GM12878 (cell line): ENCODE data around the gene PAPPA. TPM values are rescaled to one million over a fixed set of nuclear protein-coding genes. Genes with fewer than 3 reads are reported as not detected.

Experiments used
- ATAC-seq: fragments of 200-7000 bp; cut with Tn5 transposase; 3 replicates; pipeline ENCODE4 v1.9.1; 2020; ENCODE audit warnings: mild to moderate bottlenecking, moderate library complexity
- BruUV-seq: library from RNA; stranded (reverse); fragments of 400-500 nt; replicated peaks from 2 replicates; lab custom pipeline; 2021; lab: Mats Ljungman, UMichigan
- CTCF ChIA-PET: fragments of 300-600 bp; sonication (Branson Sonifier 250); formaldehyde crosslinking; extraction: SDS; loops from one replicate; lab custom pipeline; 2021; ENCODE audit warnings: inconsistent platforms; lab: Yijun Ruan, JAX
- POLR2A ChIA-PET: fragments of 350-600 bp; formaldehyde crosslinking; extraction: SDS; loops from one replicate; lab custom pipeline; 2021; ENCODE audit warnings: inconsistent platforms; lab: Charles Lee
- RAD21 ChIA-PET: fragments of 300-600 bp; sonication (Branson Sonifier 250); formaldehyde crosslinking; loops from one replicate; lab custom pipeline; 2023; ENCODE audit warnings: antibody characterized with exemption; ENCODE audit not compliant: unreplicated experiment; lab: Charles Lee
- SMC1A ChIA-PET: fragments of 300-600 bp; sonication (Branson Sonifier 250); formaldehyde crosslinking; loops from one replicate; lab custom pipeline; 2023; ENCODE audit not compliant: unreplicated experiment, uncharacterized antibody; lab: Charles Lee
- DNase-seq: peaks from one replicate; pipeline ENCODE4 v3.0.0-alpha.2; 2011; ENCODE audit warnings: low read depth, low spot score
- FAIRE-seq: peaks from 3 replicates; lab custom pipeline; 2011; peaks lifted over from hg19 to GRCh38; lab: Jason Lieb, UNC
- H2AFZ ChIP-seq: 2 replicates; pipeline ENCODE4 v1.6.0; 2011; ENCODE audit warnings: low read depth, low read length, control low read depth; ENCODE audit not compliant: control insufficient read depth
- H3K27ac ChIP-seq: 2 replicates; pipeline ENCODE4 v1.5.1; 2011; ENCODE audit warnings: control low read depth; ENCODE audit not compliant: control insufficient read depth, insufficient read depth
- H3K27me3 ChIP-seq, 2 experiments: replicated peaks in 1 of 2; 2 replicates each; pipeline versions ENCODE4 v1.6.0 to v1.6.1; 2011; ENCODE audit warnings: low read length in 1 of 2; ENCODE audit not compliant: control insufficient read depth in 2 of 2, insufficient read depth in 2 of 2
- H3K36me3 ChIP-seq, 2 experiments: 2 replicates each; pipeline ENCODE4 v1.5.1; 2011; ENCODE audit warnings: low read length in 1 of 2; ENCODE audit not compliant: control insufficient read depth in 2 of 2, insufficient read depth in 2 of 2
- H3K4me1 ChIP-seq: 2 replicates; pipeline ENCODE4 v1.6.1; 2011; ENCODE audit warnings: mild to moderate bottlenecking, low read length, moderate library complexity, mixed read lengths; ENCODE audit not compliant: control insufficient read depth, insufficient read depth
- H3K4me2 ChIP-seq: 2 replicates; pipeline ENCODE4 v1.6.0; 2011; ENCODE audit warnings: control low read depth; ENCODE audit not compliant: control insufficient read depth, insufficient read depth
- H3K4me3 ChIP-seq: fragments of 200-600 bp; sonication (generic); 2 replicates; pipeline ENCODE4 v1.5.1; 2016
- H3K79me2 ChIP-seq: 2 replicates; pipeline ENCODE4 v1.6.0; 2011; ENCODE audit warnings: low read length; ENCODE audit not compliant: control insufficient read depth, insufficient read depth
- H3K9ac ChIP-seq: 2 replicates; pipeline ENCODE4 v1.8.0; 2011; ENCODE audit warnings: low read length, control low read depth, mixed read lengths; ENCODE audit not compliant: control insufficient read depth, insufficient read depth
- H3K9me3 ChIP-seq: replicated peaks from 3 replicates; pipeline ENCODE4 v1.5.1; 2011; ENCODE audit warnings: mild to moderate bottlenecking, low read length; ENCODE audit not compliant: control insufficient read depth, insufficient read depth
- H4K20me1 ChIP-seq: 2 replicates; pipeline ENCODE4 v1.6.0; 2011; ENCODE audit not compliant: control insufficient read depth, insufficient read depth
- BHLHE40 ChIP-seq, 2 experiments: fragments of 450-650 bp in 1 of 2; IDR thresholded peaks; 2 replicates each; pipeline ENCODE4 v1.6.1; 2011 to 2017; ENCODE audit warnings: low read depth in 2 of 2, borderline replicate concordance in 1 of 2, improper control_type of control experiment in 1 of 2, low read length in 1 of 2, mild to moderate bottlenecking in 1 of 2
- BRCA1 ChIP-seq: IDR thresholded peaks from 2 replicates; pipeline ENCODE4 v1.6.1; 2011; ENCODE audit warnings: low read depth, low read length, improper control_type of control experiment
- CREM ChIP-seq: IDR thresholded peaks from 2 replicates; pipeline ENCODE4 v1.6.1; 2014; ENCODE audit warnings: antibody characterized with exemption, low read depth
- EP300 ChIP-seq, 2 experiments: fragments of 150-350 bp in 1 of 2; IDR thresholded peaks; 2 replicates each; pipeline ENCODE4 v1.6.1; 2011 to 2012; ENCODE audit warnings: low read depth in 2 of 2, low read length in 2 of 2, borderline replicate concordance in 1 of 2, improper control_type of control experiment in 1 of 2, inconsistent platforms in 1 of 2; ENCODE audit not compliant: control insufficient read depth in 1 of 2
- NFIC ChIP-seq: IDR thresholded peaks from 2 replicates; pipeline ENCODE4 v1.6.1; 2012; ENCODE audit warnings: low read depth, mild to moderate bottlenecking, inconsistent platforms, low read length, moderate library complexity
- RAD21 ChIP-seq: IDR thresholded peaks from 2 replicates; pipeline ENCODE4 v1.6.1; 2011; ENCODE audit warnings: mild to moderate bottlenecking, low read depth, low read length, moderate library complexity; ENCODE audit not compliant: insufficient read depth
- RAD51 ChIP-seq: fragments of 450-650 bp; IDR thresholded peaks from 2 replicates; pipeline ENCODE4 v1.6.1; 2016; ENCODE audit warnings: moderate library complexity, mild to moderate bottlenecking, inconsistent platforms
- SREBF1 ChIP-seq: IDR thresholded peaks from 2 replicates; pipeline ENCODE4 v1.6.1; 2012; ENCODE audit warnings: mild to moderate bottlenecking, low read length
- ZNF274 ChIP-seq: IDR thresholded peaks from one replicate; pipeline ENCODE4 v1.8.0; 2011; ENCODE audit not compliant: insufficient read length, insufficient read depth
- WGBS: methylation state at CpG from one replicate; pipeline ENCODE4 v1.1.6; 2016; ENCODE audit warnings: low lambda C conversion rate; ENCODE audit not compliant: insufficient replicate concordance, insufficient coverage; ENCODE audit errors: missing lambda C conversion rate; 5-methylcytosine and 5-hydroxymethylcytosine counted together
- in situ Hi-C: fragments of 300-500 bp; cut with MboI; formaldehyde crosslinking; loops from 9 replicates; pipeline ENCODE4 v1.14.3; 2018; ENCODE audit warnings: mixed read lengths
- intact Hi-C: fragments of 100-400 bp; cut with micrococcal nuclease; formaldehyde crosslinking; loops from one replicate; pipeline ENCODE4 v1.14.2; 2022; ENCODE audit not compliant: unreplicated experiment
- polyA plus RNA-seq, 11 experiments: library from polyadenylated mRNA; depleted of rRNA in 4 of 11; unstranded in 6 of 11; stranded (reverse) in 5 of 11; fragments of >200 nt; fragmentation: Nextera tagmentation in 4 of 11; fragmentation: Illumina TruSeq in 1 of 11; extraction: Ambion mirVana in 4 of 11; extraction: Trizol in 1 of 11; gene quantifications; 1 replicate in 1 of 11; 2 replicates in 10 of 11; pipeline versions ENCODE4 v1.2.1 to v1.2.3, GENCODE V29; 2011 to 2016; ENCODE audit warnings: inconsistent platforms in 2 of 11, missing spikeins in 2 of 11, low read depth in 1 of 11
- total RNA-seq, 4 experiments: library from RNA; depleted of rRNA in 3 of 4; stranded (reverse); fragments of >200 nt in 3 of 4; fragmentation: Illumina TruSeq in 1 of 4; extraction: Trizol in 1 of 4; gene quantifications; 2 replicates each; pipeline versions ENCODE4 v1.2.1 to v1.2.3, GENCODE V29; 2013 to 2021
- TF ChIP-seq, protein P1 (sequence below): fragments of 450-650 bp; IDR thresholded peaks from 2 replicates; pipeline ENCODE4 v1.6.1; 2016; ENCODE audit warnings: mild to moderate bottlenecking

The PAPPA gene
- total and polyA plus RNA-seq, 10 of the 15 experiments (the other 5 are each of a cell fraction or from before 2014, with no cell fraction given) = under 0.01 to 0.19 (median 0.02) TPM; not detected in 4

- TF ChIP-seq, protein P1, sequence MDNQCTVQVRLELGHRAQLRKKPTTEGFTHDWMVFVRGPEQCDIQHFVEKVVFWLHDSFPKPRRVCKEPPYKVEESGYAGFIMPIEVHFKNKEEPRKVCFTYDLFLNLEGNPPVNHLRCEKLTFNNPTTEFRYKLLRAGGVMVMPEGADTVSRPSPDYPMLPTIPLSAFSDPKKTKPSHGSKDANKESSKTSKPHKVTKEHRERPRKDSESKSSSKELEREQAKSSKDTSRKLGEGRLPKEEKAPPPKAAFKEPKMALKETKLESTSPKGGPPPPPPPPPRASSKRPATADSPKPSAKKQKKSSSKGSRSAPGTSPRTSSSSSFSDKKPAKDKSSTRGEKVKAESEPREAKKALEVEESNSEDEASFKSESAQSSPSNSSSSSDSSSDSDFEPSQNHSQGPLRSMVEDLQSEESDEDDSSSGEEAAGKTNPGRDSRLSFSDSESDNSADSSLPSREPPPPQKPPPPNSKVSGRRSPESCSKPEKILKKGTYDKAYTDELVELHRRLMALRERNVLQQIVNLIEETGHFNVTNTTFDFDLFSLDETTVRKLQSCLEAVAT = no peak
- no peak for TF ChIP-seq RAD51
- TF ChIP-seq, all 136 proteins: peak for 0
These were observed 241.5 kb downstream of the PAPPA start (continued) for GRCh38 chr9:116394894-116395698.

DNA sequence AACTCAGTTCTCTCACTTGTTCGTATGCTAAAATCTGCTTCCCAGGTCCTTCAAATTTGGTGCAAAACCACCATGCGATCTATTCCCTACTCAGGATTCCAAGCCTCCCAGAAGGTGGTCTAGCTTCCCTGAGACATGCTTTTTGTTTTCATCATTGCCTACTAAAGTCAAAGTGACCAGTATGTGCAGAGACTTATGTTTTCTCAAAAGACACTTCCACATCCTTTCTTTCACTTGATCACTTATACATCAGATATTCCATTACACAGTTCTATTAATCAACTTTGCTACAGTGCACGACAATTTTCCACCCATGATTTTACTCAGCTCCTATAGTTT is 242.1 kb downstream of the PAPPA start:
- Histone ChIP-seq H3K4me1 (peaks cover 5% of the 10 kb centered on the region), H3K4me2 (no peak overlapping the region), H3K27me3 (no peaks in the 10 kb centered on the region), H3K4me3 (no peak overlapping the region), H3K79me2 (no peaks in the 10 kb centered on the region), H3K36me3 (no peaks in the 10 kb centered on the region), H3K27ac (no peak overlapping the region), H3K9me3 (no peaks in the 10 kb centered on the region), H2AFZ (no peak overlapping the region), H3K9ac (no peak overlapping the region), H4K20me1 (no peaks in the 10 kb centered on the region)
- TF ChIP-seq BHLHE40 (IDR thresholded peaks at IDR 0.05; ENCODE audit: borderline replicate concordance in 1 of 2, low read depth in 2 of 2, low read length in 1 of 2) (no peak), ZNF274 (no peak), NFIC (no peak), CREM (no peak), BRCA1 (no peak), SREBF1 (no peak), EP300 (IDR thresholded peaks at IDR 0.05; ENCODE audit: borderline replicate concordance in 1 of 2, control insufficient read depth in 1 of 2, low read depth in 2 of 2, low read length in 2 of 2) (no peak), RAD21 (no peak)
- DNase-seq (no peak), ATAC-seq (no peak), FAIRE-seq (no peak)
- CTCF ChIA-PET = no interaction called here
- BruUV-seq = no TSS peak
- POLR2A ChIA-PET = no interaction called here
- in situ Hi-C loops = no loop called here
- 65% methylated on average over 3 of the region's 3 CpGs for WGBS
- RAD21 ChIA-PET = no interaction called here
- intact Hi-C loops = no loop called here
- SMC1A ChIA-PET = interaction anchor here (0.9 kb wide), 1 partner anchor 13 kb away, joined by 3 read pairs; no protein-coding TSS in a partner anchor
